PC-9 (cell line): ENCODE results near the gene EBPL. TPM values are rescaled to one million over a fixed set of nuclear protein-coding genes. Genes with fewer than 3 reads are reported as not detected.

Experiments used
- BruUV-seq: library from RNA; stranded (reverse); fragments of 400-500 nt; replicated peaks from 2 replicates; lab custom pipeline; 2021; lab: Mats Ljungman, UMichigan
- CTCF ChIA-PET: fragments of 300-600 bp; sonication (Branson Sonifier 250); formaldehyde crosslinking; loops from one replicate; lab custom pipeline; 2022; ENCODE audit warnings: antibody characterized with exemption; lab: Charles Lee
- POLR2A ChIA-PET: fragments of 300-600 bp; sonication (Branson Sonifier 250); formaldehyde crosslinking; loops from one replicate; lab custom pipeline; 2022; ENCODE audit warnings: antibody characterized with exemption; ENCODE audit not compliant: unreplicated experiment; lab: Charles Lee
- DNase-seq, 2 experiments: peaks; one replicate each; pipeline versions ENCODE4 v3.0.0 to v3.0.0-alpha.2; 2015 to 2022; ENCODE audit warnings: mixed read lengths in 1 of 2
- H2AFZ ChIP-seq: fragments of 200-600 bp; sonication (generic); 2 replicates; pipeline ENCODE4 v1.8.1; 2017; ENCODE audit warnings: antibody characterized with exemption
- H3F3A ChIP-seq: fragments of 200-600 bp; sonication (generic); 2 replicates; pipeline ENCODE4 v1.8.1; 2017; ENCODE audit warnings: antibody characterized with exemption, mild to moderate bottlenecking, low read depth; ENCODE audit not compliant: insufficient read depth
- H3K27ac ChIP-seq: fragments of 200-600 bp; sonication (generic); 2 replicates; pipeline ENCODE4 v1.6.1; 2016; ENCODE audit warnings: mixed run types
- H3K27me3 ChIP-seq: fragments of 200-600 bp; sonication (generic); 2 replicates; pipeline ENCODE4 v1.6.1; 2016; ENCODE audit warnings: low read depth, mixed run types; ENCODE audit not compliant: insufficient read depth
- H3K36me3 ChIP-seq: fragments of 200-600 bp; sonication (generic); 2 replicates; pipeline ENCODE4 v1.6.1; 2016; ENCODE audit warnings: low read depth, mixed run types
- H3K4me1 ChIP-seq: fragments of 200-600 bp; sonication (generic); replicated peaks from 2 replicates; pipeline ENCODE4 v1.6.1; 2016; ENCODE audit warnings: mixed run types; ENCODE audit not compliant: insufficient read depth
- H3K4me2 ChIP-seq: fragments of 200-600 bp; sonication (generic); 2 replicates; pipeline ENCODE4 v1.6.1; 2017; ENCODE audit warnings: mixed run types
- H3K4me3 ChIP-seq: fragments of 200-600 bp; sonication (generic); 2 replicates; pipeline ENCODE4 v1.6.1; 2016; ENCODE audit warnings: mixed run types
- H3K79me2 ChIP-seq: fragments of 200-600 bp; sonication (generic); 2 replicates; pipeline ENCODE4 v1.6.1; 2017; ENCODE audit warnings: low read depth, mixed run types
- H3K9me2 ChIP-seq: fragments of 200-600 bp; sonication (generic); 2 replicates; pipeline ENCODE4 v1.8.1; 2017; ENCODE audit warnings: mild to moderate bottlenecking; ENCODE audit not compliant: insufficient read depth
- H3K9me3 ChIP-seq: fragments of 200-600 bp; sonication (generic); 2 replicates; pipeline ENCODE4 v1.8.1; 2016; ENCODE audit warnings: low read depth; ENCODE audit not compliant: insufficient read depth
- H4K20me1 ChIP-seq: fragments of 200-600 bp; sonication (generic); 2 replicates; pipeline ENCODE4 v1.8.1; 2017; ENCODE audit not compliant: insufficient read depth
- CTCF ChIP-seq: fragments of 200-600 bp; sonication (generic); conservative IDR thresholded peaks from 2 replicates; pipeline ENCODE4 v1.6.1; 2017; ENCODE audit warnings: mixed run types, antibody characterized with exemption, mild to moderate bottlenecking, moderate library complexity
- EZH2 ChIP-seq: fragments of 200-600 bp; sonication (generic); IDR thresholded peaks from 2 replicates; pipeline ENCODE4 v1.8.0; 2017; ENCODE audit warnings: antibody characterized with exemption, low read depth
- intact Hi-C: fragments of 100-400 bp; cut with micrococcal nuclease; formaldehyde crosslinking; loops from one replicate; pipeline ENCODE4 v1.10.0; 2022; ENCODE audit not compliant: unreplicated experiment
- total RNA-seq: library from RNA; stranded (reverse); gene quantifications from 2 replicates; pipeline ENCODE4 v1.2.3, GENCODE V29; 2021

Gene EBPL
- total RNA-seq, 1 experiment from 2014 or later: 77.0 TPM

- H3K36me3 ChIP-seq: no peaks in the 10 kb centered on the region
- TF ChIP-seq CTCF (no peak), EZH2 (no peak)
- no peak overlapping the region for H3K4me3 ChIP-seq
- POLR2A ChIA-PET: interaction anchor here (0.8 kb wide), 1 partner anchor 35 kb away, joined by 21 read pairs; no protein-coding TSS in a partner anchor
- H4K20me1 ChIP-seq: peaks cover 8% of the 10 kb centered on the region; the same call in 1 of the 2 replicates
- no peak for DNase-seq
- peaks cover 7% of the 10 kb centered on the region; the same call in 1 of the 2 replicates for H3K4me1 ChIP-seq
- H3K4me2 ChIP-seq: no peak overlapping the region
- CTCF ChIA-PET: interaction anchor here (0.5 kb wide), 1 partner anchor 88 kb away, joined by 8 read pairs; no protein-coding TSS in a partner anchor
- H3K27ac ChIP-seq: no peak overlapping the region
- H3K9me2 ChIP-seq: no peaks in the 10 kb centered on the region
- no TSS peak for BruUV-seq
- no peaks in the 10 kb centered on the region for H3K79me2 ChIP-seq
- H2AFZ ChIP-seq: no peak overlapping the region
- intact Hi-C loops: no loop called here
- H3K27me3 ChIP-seq: no peaks in the 10 kb centered on the region
- 0 out of 2 replicates have a peak, but pooled peaks cover 6% of the 10 kb centered on the region for H3F3A ChIP-seq
- H3K9me3 ChIP-seq: no peaks in the 10 kb centered on the region
Observed at GRCh38 chr13:49739498-49740187, 48.4 kb upstream of the EBPL start.

DNA sequence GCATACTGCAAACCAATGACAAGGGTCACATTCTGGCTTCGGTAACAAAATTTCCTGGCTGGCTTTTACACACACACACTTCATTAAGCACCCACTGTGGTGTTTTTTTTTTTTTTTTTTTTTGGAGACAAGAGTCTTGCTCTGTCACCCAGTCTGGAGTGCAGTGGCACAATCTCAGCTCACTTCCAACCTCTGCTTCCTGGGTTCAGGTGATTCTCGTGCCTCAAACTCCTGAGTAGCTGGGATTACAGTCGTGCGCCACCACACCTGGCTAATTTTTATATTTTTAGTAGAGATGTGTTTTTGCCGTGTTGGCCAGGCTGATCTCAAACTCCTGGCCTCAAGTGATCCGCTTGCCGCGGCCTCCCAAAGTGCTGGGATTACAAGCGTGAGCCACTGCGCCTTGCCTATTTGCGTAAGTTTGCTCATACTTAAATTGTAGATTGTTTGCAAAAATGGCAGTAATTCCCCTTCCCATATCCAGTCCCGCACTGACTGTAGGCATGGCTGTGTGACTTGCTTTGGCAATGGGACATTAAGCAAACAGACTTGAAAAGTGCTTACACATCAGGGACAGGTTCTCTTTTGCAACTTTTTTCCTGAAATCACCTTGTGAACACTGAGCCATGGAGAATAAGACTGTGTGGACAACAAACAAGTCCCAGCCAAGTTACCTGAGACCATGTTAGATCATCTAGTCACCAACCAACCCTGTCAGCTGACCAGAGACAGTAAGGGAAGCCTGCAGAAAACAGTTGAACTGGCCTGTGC lies 42.1 kb upstream of the EBPL start:
- TF ChIP-seq EZH2: no peak
- no peak for TF ChIP-seq CTCF
- H3K4me2 ChIP-seq: no peak overlapping the region
- intact Hi-C loops: no loop called here
- no peak overlapping the region for H3K4me3 ChIP-seq
- peaks cover 4% of the 10 kb centered on the region; the same call in 1 of the 2 replicates for H4K20me1 ChIP-seq
- H3K27me3 ChIP-seq: no peaks in the 10 kb centered on the region
- no peak overlapping the region for H3K27ac ChIP-seq
- H2AFZ ChIP-seq: no peak overlapping the region
- peaks cover 7% of the 10 kb centered on the region; the same call in 1 of the 2 replicates for H3K4me1 ChIP-seq
- H3K79me2 ChIP-seq: no peaks in the 10 kb centered on the region
- H3K9me3 ChIP-seq: no peaks in the 10 kb centered on the region
- BruUV-seq: no TSS peak
- peaks cover 6% of the 10 kb centered on the region; the same call in 1 of the 2 replicates for H3F3A ChIP-seq
- POLR2A ChIA-PET: no interaction called here
- no peaks in the 10 kb centered on the region for H3K36me3 ChIP-seq
- DNase-seq: no peak
- CTCF ChIA-PET: no interaction called here
- H3K9me2 ChIP-seq: no peaks in the 10 kb centered on the region

DNA sequence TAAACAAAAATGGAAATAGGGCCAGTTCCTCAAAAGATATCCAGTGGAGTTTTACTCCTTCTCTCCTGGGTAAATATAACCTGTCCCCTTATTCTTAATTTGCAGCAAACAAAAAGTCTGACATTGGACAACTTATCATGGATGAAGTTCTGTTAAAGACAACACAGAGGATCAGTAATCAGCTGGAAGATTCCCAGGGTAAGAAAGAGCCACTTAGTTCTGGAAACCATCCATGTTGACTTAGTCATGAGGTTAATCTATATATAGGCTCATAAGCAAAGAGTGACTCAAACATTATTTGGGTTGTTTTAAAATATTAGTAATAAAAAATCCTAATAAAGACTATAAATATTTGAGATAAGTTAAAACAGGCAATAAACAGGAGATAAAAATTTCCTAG lies 40.5 kb upstream of the EBPL start:
- Histone ChIP-seq H4K20me1 (peaks cover 4% of the 10 kb centered on the region; the same call in 1 of the 2 replicates), H3F3A (peaks cover 6% of the 10 kb centered on the region; the same call in 1 of the 2 replicates), H3K4me1 (peaks cover 7% of the 10 kb centered on the region; the same call in 1 of the 2 replicates), H3K9me3 (no peaks in the 10 kb centered on the region), H3K9me2 (no peaks in the 10 kb centered on the region), H3K4me3 (no peak overlapping the region), H3K36me3 (peaks cover 2% of the 10 kb centered on the region), H3K4me2 (no peak overlapping the region), H2AFZ (no peak overlapping the region), H3K27me3 (no peaks in the 10 kb centered on the region), H3K27ac (no peak overlapping the region), H3K79me2 (no peaks in the 10 kb centered on the region)
- ChIA-PET CTCF (no interaction called here), POLR2A (no interaction called here)
- no peak for DNase-seq
- intact Hi-C loops: no loop called here
- TF ChIP-seq CTCF (no peak), EZH2 (no peak)
- BruUV-seq: no TSS peak
